Stromal cell of bone marrow (primary cell): ENCODE measurements around the gene ATXN1.

Experiments
- DNase-seq: peaks from one replicate; pipeline ENCODE4 v3.0.0-alpha.2; 2012; ENCODE audit warnings: low read depth

The ATXN1 gene

DNA sequence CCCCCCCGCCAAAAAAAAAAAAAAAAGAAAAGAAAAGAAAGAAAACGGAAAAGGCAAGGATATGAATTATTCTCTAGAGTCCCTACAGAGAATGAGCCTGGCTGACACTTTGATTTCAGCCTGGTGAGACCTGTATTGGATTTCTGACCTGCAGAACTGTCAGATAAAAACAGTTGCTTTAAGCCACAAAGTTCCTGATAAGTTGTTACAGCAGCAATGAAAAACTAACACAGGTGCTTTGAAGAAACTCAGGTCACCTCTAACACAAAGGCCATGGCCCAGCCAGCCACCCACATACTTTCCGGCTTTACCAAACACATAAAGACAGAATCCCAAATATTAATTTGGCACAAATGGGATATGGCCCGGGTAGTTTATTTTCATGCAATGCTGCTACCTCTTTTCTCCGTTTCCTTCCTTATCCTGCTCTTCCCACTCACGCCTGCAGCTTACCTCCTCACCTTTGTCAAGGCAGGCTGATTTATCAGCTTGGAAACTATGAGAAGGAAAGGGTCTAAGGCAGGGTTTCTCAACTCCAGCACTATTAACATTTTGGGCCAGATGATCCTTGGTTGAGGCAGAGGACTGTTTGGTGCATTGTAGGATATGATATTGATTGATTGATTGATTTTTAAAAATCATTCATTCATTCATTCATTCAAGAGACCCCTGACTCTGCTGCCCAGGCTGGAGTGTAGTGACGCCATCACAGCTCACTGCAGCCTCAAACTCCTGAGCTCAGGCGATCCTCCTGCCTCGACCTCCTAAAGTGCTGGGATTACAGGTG, 88.1 kb downstream of the ATXN1 start:
- DNase-seq, result no peak

DNA sequence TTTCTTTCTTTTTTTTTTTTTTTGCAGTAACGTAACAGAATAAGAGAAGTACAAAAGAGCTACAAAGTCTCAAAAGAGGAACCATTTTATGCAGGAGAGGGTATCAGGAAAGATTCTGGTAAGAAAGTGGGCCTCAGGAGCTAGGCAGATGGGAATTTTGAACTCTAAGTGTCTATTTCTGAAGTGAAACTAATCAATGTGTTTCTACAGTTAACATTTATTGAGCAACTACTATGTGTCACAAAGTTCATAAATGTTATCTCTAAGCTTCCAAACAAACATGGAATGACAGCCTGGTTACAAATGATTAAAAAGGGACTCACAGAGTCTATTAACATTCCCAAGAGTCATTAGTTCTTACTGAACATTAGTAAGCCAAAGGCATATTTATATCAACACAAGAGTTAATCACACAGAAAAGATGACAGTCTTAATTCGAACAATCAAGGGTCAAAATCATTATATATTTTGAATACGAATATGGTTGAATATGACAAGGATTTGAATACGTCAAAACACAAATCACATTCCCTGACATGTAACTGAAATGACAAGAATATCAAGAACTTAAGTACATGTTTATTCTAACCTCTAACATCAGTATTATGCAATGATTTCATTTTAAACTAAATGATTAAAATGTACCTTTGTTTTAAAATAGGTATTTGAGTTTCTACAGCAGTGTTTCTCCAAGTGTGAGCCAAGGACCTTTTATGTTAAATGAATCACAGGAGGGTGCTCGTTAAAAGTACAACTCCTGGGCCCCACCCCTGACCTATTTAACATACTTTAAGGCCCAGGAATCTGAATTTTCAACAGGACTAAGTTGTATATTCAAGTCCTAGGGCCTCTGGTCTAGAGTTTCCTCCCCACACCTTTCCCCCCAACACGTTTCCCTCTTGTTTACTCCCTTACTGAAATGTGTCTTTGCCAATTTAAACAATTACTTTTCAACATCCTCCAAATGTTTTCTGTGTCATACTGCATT, 89.7 kb downstream of the ATXN1 start:
- DNase-seq, result no peak

DNA sequence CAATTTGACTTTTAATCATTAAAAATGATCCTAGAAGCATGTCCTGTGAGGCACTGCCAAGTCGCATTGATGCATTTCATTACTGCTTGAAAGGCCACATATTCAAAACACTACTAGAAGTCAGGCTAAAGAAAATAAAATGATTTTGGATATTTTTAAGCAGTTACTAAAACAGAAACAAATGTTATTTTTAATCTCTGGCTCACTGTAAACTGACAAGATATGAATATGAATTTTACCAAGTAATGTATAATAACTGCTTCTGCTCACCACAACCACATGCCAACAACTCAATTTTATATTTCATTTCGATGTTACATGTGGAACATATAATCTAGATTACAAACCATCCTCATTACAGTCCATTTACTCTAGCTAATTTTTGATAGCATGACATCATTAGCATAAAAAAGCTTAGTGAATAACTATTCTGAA, 90.6 kb downstream of the ATXN1 start:
- DNase-seq, result no peak

DNA sequence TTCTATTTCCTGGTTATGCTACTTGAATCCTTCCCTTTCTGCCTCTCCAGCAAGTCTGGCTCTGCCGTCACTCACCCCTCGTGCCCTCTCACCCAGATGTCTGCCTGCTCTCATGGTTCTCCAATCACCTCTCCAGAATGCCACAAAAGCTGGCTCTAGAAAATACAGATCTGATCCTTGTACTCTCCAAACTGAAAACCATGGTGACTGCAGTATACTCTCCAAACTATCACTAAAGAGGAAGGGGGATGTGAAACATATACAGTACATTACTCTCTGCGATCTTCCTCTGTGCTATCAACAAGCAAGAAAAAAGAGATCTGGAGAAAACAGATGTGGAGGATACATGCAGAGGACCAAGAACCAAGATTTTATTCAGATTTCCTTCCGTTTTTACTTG, 91.1 kb downstream of the ATXN1 start:
- DNase-seq, result no peak

DNA sequence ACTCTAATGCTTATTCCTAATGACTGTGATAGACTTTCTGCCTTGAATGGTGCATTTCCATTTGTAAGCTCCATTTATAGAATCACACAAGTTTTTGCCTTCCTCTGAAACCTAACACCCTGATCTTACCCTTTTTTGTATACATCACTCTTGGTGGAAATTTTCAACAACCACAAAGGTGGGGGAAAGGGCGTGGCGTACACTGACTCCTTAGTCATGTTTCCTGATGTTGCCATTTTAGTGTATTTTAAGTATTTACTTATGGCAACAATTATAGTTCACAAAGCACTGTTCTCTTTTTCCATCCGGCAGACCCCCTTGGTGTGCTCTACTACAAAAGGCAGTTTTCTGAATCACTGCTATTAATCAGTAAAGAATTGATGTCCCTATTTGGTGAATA, 92.0 kb downstream of the ATXN1 start:
- no peak for DNase-seq

DNA sequence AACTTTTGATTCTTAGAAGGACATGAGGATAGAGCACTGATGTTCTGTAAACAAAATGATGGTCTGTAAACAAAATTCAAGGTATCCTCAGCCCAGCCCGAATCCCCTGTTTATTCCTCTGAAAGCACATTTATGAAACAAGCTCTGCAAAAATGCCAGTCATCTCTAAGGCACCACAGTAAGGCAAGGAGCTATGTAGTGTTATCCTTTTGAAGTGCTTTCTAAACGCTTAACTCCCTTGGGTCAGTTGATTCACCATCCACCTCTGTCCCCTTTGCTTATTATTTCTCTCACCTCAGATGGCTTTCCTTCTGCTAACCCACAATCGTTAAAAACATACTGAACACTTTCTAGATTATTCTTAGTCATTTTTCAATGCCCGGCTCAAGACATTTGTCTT, 93.8 kb downstream of the ATXN1 start:
- DNase-seq, result no peak

DNA sequence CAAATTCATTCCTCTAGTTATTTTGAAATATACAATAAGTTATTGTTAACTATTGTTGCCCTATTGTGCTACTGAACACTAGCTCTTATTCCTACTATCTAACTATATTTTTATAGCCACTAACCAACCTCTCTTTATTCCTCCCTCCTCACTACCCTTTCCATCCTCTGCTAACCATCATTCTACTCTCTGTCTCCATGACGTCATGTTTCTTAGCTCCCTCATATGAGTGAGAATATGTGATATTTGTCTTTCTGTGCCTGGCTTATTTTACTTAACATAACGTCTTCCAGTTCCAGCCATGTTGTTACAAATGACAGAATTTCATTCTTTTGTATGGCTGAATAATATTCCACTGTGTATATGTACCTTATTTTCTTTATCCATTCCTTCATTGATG, 95.3 kb downstream of the ATXN1 start:
- no peak for DNase-seq

DNA sequence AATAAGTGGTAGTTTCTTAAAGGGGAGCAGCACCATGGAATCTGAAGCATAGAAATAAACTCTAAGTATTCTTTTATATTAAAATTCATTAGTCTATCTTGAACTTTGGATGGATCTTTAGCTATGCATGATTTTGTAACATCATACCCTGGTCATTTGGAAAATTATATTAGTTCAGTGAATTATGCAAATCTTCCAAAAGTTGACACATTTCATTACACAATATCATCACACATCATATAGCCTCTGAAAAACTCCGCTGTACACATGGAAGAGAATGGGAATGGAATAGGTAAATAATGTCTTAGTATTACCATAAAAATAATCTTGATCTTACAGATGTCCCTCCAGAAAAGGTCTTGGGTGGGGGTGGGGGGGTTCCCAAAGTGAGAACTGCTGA, 96.1 kb downstream of the ATXN1 start:
- no peak for DNase-seq

DNA sequence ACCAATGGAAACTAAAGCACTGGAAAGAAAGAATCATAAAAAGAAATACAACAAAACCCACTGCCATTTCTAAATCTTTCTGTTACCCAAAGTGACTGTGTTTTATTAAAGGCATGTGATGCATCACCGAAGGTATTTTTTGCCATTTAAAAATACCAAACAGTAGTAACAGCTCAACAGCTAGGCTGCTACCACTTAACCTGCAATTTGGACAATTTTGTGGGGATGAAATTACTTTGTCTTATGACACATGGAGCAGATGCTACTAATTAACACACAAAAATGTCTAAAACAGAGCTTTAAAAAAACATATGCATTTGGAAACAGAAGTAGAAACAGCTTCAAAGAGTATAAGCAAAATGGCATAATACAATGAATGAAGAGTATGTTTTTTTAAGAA, 97.4 kb downstream of the ATXN1 start:
- no peak for DNase-seq

DNA sequence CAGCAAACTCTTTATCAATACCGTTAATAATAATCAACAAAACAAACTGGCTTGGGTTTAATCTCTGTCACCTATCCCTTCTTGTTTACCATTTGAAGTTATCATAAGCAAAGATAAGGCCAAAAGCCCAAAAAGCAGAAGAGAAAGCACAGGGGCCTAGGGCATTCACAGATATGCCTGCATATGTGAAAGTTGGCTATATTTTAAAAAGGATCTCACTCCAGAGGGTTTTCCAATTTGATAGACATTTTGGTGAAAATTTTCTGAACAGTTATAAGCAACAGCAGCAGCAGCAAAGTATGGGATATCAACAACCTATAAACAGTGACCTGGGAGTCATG, 101.1 kb downstream of the ATXN1 start:
- no peak for DNase-seq

DNA sequence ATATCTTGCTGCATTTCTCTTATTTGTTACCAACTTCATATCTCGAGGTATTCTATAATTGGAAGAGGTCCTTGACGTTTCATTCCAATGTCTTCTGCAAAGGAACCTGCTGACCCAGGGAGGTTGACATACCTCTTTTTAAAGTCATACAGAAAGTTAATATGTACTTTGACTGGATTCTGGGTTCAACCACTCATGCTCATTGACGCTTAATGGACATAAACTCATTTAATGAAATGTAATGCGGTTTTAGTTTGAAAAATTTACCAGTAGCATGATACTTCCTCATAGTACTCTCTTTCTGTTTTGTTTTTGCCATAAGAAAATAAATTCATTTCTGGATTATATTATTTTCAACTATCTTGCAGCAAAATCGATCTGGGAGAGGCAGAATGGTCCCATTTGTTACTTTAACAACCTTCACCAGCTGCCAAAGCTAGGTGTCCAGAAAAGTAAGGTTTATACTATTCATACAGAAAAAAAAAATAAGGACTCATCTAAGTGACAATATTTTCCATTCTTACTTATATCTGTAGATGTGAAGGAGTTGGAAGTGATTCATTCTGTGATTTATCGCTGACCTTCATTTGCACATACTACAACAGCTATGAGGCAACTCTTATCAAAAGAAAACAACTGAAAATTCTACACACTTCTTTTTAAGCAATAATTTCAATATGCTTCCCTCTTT, 101.6 kb downstream of the ATXN1 start:
- DNase-seq, result no peak

DNA sequence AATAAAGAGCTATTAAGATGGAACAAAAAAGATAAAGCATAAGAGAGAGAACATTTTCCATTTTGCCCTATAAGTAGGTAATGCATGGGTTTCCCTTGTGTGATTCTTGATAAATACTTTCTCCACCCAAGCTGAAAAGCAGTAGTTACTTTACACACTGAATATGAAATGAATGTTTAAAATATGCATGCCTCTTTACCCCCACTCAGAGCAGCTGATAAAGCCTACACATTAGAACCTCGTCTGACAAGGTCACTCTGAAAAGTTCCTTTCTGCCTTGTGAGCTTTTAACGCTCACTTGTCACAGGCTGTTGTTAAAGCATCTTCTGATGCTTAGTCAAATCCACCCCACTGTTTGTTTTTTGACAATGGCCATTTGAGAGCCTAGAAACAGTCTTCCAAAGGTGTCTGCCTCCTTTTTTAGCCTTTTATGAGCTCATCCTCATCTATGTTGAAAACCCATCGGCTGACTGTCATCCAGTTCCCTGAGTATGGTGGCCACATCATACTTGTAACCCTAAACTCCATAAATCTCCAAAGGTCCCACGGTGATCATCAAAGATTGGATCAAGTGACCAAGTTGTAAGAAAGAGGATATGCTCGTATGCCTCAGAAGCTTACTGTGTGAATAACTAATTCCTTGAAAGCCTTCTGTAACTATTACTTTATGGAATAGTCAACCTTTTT, 102.8 kb downstream of the ATXN1 start:
- DNase-seq, result no peak

DNA sequence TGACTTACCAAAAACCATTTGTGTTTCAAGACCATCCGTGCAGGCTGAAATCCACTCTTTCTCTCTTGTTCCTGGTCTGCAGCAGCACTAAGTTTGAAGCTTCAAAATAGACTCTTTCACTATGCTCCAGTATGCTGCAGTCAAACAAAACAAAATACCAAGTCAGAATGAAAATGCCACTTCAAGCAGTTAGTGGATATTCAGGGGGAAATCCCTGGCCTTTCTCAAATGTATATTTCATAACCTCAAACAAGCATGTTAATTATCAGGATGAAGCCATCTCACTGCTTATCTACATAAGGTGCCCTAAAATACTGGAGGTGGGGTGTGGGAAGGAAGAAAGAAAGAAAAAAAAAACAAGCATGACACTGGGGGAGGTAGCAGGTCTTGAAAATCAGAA, 103.5 kb downstream of the ATXN1 start:
- DNase-seq, result no peak

DNA sequence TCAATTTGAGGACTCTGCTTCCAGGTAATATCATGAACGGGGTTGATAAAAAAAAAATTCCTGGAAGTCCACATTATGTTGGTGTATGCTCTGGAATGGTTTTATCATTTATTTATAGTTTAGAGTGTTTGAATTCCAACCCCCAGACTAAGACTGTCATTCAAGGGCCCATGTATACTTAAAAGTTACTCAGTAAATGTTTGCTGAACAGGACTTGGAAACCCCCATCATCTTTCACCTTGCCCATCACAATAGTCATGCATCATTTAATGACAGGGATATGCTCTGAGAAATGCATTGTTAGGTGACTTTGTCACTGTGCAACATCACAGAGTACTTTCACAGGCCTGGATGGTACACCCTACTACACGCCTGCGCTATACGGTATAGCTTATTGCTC, 104.8 kb downstream of the ATXN1 start:
- no peak for DNase-seq

DNA sequence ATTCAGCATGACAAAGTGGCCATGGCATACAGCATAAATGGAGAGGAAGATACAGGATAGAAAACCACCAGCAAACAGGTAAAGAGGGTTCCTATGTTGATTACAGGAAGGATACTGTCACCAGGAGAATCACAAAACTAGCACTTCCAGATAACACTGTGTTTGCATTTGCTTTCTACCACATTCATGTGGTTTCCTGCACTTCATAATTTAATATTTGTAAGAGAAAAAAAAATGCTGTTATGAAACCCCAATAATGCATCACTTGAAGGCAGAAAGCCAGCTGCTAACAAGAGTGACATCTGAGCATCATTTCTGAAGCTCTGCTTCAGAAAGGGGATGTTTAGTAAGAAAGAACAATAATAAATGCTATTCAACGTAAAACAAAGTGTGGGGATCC, 106.6 kb downstream of the ATXN1 start:
- DNase-seq, result no peak

DNA sequence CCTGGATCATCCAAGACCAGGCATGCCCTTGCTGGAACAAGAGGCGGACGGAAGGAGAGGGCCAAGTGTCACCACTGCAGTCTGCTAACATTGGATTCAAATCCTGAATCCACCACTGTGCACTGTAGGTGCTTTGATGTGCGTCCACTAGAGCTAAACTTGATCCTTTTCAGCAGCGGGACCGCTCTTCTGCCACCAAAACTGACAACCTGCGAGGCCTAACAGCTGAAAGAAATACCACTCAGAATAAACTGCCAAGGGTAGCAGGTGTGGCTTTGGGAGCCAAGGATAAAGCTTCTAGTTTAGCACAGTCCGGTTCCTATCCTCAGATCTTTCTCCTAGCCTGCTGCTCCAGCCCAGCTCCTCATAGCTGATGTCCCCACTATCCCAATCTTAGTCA, 108.0 kb downstream of the ATXN1 start:
- no peak for DNase-seq

DNA sequence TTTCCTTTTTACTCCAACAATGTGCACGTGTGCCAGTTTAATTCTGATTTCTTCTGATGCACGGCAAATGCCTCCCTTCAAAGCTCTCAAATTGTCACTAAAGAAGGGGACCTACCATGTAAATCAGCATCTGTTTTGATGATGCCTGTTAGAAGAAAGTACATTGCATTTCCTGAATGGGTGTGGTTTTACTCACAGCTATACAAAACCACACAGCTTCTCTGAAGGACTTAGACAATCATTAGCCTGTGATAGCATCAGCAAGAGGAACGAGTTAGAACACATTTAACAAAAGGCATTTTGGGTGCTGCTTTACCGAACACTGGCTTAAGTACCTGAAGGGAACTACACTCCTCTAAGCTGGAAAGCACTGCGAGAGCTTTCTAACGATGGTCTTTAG, 109.4 kb downstream of the ATXN1 start:
- DNase-seq, result no peak

DNA sequence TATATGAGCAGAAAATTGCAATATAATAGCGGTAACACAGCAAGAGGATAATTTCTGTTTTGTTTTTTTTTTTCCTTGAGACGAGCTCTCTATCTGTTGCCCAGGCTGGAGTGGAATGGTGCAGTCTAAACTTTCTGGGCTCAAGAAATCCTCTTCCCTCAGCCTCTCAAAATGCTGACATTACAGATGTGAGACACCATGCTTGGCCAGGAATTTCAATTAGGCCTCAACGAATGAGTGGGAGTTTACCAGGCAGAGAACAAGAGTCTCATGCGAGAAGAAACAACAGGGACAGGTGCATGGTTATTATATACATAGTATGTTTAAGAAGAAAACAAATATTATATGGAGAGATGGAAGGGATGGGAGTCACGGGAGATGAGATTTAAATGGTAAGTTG, 111.4 kb downstream of the ATXN1 start:
- DNase-seq, result no peak

DNA sequence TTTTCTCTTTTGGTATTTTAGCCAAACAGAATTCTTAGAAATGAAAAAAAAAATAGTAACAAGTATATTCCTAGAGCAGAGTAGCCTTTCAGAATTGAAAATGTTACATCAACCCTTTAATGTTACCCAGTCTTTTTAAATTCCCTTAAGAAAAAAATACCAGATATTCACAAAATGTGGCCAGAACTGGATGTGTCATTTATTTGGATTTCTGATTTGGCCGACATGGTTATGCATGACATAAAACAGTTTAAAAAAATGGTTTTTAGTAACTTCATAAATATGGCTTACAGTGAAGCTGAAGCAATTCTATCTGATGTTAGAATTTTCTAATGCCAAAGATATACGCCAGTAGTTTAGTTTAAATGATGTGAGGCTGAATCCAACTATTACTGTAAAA, 112.0 kb downstream of the ATXN1 start:
- DNase-seq, result peak; percentile 67

DNA sequence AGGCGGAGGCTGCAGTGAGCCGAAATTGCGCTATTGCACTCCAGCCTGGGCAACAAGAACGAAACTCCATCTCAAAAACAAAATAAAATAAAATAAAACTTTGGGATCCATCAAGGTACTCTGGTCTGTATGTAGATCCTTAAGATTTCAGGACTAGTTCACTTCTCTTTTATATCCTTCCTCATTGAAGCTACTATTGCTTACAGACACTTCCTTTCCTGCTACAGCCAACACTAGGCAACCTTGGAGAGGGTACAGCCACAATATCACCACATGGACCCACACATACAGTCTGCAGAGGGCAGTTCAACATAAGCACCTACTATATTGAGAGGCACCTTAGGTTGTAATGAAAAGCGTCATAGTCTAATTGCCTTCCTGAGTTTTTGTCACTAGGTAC, 113.3 kb downstream of the ATXN1 start:
- DNase-seq, result no peak

DNA sequence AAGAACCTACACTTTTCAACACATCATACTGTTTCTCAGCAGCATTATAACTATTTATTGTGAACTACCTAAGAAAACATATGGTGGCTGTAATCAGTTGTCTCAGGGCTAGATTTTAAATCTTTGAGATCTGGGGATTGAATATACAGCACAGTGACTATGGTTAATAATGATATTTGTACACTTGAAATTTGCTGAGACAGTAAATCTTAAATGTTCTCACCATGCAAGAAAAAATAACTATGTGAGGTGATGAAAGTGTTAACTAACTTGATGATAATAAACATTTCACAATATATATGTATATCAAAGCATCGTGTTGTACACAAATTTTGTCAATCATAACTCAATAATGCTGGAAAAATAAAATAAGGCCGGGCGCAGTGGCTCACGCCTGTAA, 113.8 kb downstream of the ATXN1 start:
- no peak for DNase-seq

DNA sequence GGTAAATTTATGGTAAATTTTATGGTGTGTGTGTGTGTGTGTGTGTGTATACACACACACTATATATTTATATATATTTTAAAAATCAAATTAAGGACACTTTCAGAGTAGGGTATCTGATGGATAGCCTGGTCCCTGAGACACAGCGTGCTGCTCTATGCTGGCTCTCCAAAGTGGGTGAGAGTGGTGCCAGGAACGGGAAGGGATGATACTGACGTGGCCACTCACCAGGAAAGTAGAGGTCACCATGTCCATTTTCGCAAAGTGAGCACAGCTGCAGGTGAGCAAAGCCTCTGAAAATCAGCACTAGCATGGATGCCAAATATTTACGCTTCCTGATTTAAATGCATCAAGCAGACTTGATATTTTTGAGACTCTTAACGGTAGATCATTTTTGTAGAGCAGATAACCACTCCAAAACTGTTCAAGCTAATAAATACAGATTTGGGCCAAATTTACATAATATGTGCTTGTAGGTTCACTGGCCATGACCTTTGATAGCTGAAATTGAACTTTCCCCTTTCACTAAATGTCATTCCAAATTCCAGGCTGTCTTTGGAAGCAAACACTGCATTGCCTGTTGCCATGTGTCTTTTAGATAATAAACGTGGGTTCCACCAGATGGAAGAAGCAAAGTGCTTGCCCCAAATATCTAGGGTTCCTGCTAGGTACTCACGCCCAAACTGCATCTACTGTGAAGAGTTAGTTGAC, 116.6 kb downstream of the ATXN1 start:
- DNase-seq, result no peak
